ENCODE measurements around the gene TMC5.

Gene TMC5

GRCh38 chr16:19518388-19518787 lies 100.7 kb downstream of the TMC5 start:
- peaks cover 41% of the 10 kb centered on the region for H3K4me1 ChIP-seq (ENCODE audit: control insufficient read depth, low read length)
- H3K9me3 ChIP-seq (ENCODE audit: control insufficient read depth, insufficient read depth, low read length): no peaks in the 10 kb centered on the region
- H4K20me1 ChIP-seq (ENCODE audit: control insufficient read depth, insufficient read depth, low read depth, low read length): no peaks in the 10 kb centered on the region; the same call in 1 of the 2 replicates
- H3F3A ChIP-seq (ENCODE audit: control insufficient read depth, insufficient read depth): peaks cover 7% of the 10 kb centered on the region
- no peaks in the 10 kb centered on the region for H3K27me3 ChIP-seq (ENCODE audit: control insufficient read depth, low read length)
- H3K27ac ChIP-seq (ENCODE audit: low read depth, low read length): no peak overlapping the region
- no peak overlapping the region for H3K4me2 ChIP-seq (ENCODE audit: low read length)
- peaks cover 69% of the 10 kb centered on the region for H3K79me2 ChIP-seq (ENCODE audit: control insufficient read depth, low read length)
- peaks cover 64% of the 10 kb centered on the region for H3K36me3 ChIP-seq (ENCODE audit: control insufficient read depth, low read length)
- TF ChIP-seq EZH2phosphoT487 (IDR thresholded peaks at IDR 0.05; ENCODE audit: borderline replicate concordance, low read length) (no peak), CTCF (IDR thresholded peaks at IDR 0.05; ENCODE audit: low read depth, low read length, poor library complexity, severe bottlenecking) (no peak)
- no peaks in the 10 kb centered on the region for H3K9me2 ChIP-seq (replicated peaks; ENCODE audit: control insufficient read depth, low read length)
- H3K4me3 ChIP-seq (ENCODE audit: low read length): no peak overlapping the region

GRCh38 chr16:19520861-19521331 lies 103.2 kb downstream of the TMC5 start:
- Histone ChIP-seq H3K4me3 (ENCODE audit: low read length) (peak overlapping the region; percentile 97), H3F3A (ENCODE audit: control insufficient read depth, insufficient read depth) (peaks cover 7% of the 10 kb centered on the region), H3K36me3 (ENCODE audit: control insufficient read depth, low read length) (peaks cover 44% of the 10 kb centered on the region), H3K27ac (ENCODE audit: low read depth, low read length) (peak overlapping the region; percentile 42), H3K9me2 (replicated peaks; ENCODE audit: control insufficient read depth, low read length) (no peaks in the 10 kb centered on the region), H3K4me1 (ENCODE audit: control insufficient read depth, low read length) (peaks cover 50% of the 10 kb centered on the region), H3K9me3 (ENCODE audit: control insufficient read depth, insufficient read depth, low read length) (no peaks in the 10 kb centered on the region), H3K4me2 (ENCODE audit: low read length) (peak overlapping the region; percentile 94), H4K20me1 (ENCODE audit: control insufficient read depth, insufficient read depth, low read depth, low read length) (no peaks in the 10 kb centered on the region; the same call in 1 of the 2 replicates), H3K27me3 (ENCODE audit: control insufficient read depth, low read length) (no peaks in the 10 kb centered on the region), H3K79me2 (ENCODE audit: control insufficient read depth, low read length) (peaks cover 73% of the 10 kb centered on the region)
- no peak for TF ChIP-seq EZH2phosphoT487 (IDR thresholded peaks at IDR 0.05; ENCODE audit: borderline replicate concordance, low read length)
- TF ChIP-seq CTCF (IDR thresholded peaks at IDR 0.05; ENCODE audit: low read depth, low read length, poor library complexity, severe bottlenecking): no peak

GRCh38 chr16:19521471-19522396 lies 104.1 kb downstream of the TMC5 start, which contains the start of gene GDE1:
Gene GDE1, minus strand, starts transcription at chr16:19522098. Its CDS starts 134 bp downstream, at chr16:19521964.
- Histone ChIP-seq H3F3A (ENCODE audit: control insufficient read depth, insufficient read depth) (peaks cover 7% of the 10 kb centered on the region), H3K9me3 (ENCODE audit: control insufficient read depth, insufficient read depth, low read length) (no peaks in the 10 kb centered on the region), H3K4me1 (ENCODE audit: control insufficient read depth, low read length) (peaks cover 56% of the 10 kb centered on the region), H3K36me3 (ENCODE audit: control insufficient read depth, low read length) (peaks cover 39% of the 10 kb centered on the region), H3K9me2 (replicated peaks; ENCODE audit: control insufficient read depth, low read length) (no peaks in the 10 kb centered on the region), H4K20me1 (ENCODE audit: control insufficient read depth, insufficient read depth, low read depth, low read length) (no peaks in the 10 kb centered on the region; the same call in 1 of the 2 replicates), H3K27ac (ENCODE audit: low read depth, low read length) (peak within 1 kb of the TSS; percentile 46), H3K27me3 (ENCODE audit: control insufficient read depth, low read length) (no peaks in the 10 kb centered on the region), H3K4me3 (ENCODE audit: low read length) (peak within 1 kb of the TSS; percentile 97), H3K79me2 (ENCODE audit: control insufficient read depth, low read length) (peaks cover 75% of the 10 kb centered on the region), H3K4me2 (ENCODE audit: low read length) (peak within 1 kb of the TSS; percentile 94)
- peak; percentile 41 for TF ChIP-seq CTCF (IDR thresholded peaks at IDR 0.05; ENCODE audit: low read depth, low read length, poor library complexity, severe bottlenecking)
- TF ChIP-seq EZH2phosphoT487 (IDR thresholded peaks at IDR 0.05; ENCODE audit: borderline replicate concordance, low read length): no peak

Measured in DOHH2 (cell line).